CD4-positive, alpha-beta T cell (primary cell): ENCODE data around the gene CFAP61. TPM values are rescaled to one million over a fixed set of nuclear protein-coding genes. Genes with fewer than 3 reads are reported as not detected.

ENCODE experiments used
- ATAC-seq: fragments of 200-7000 bp; cut with Tn5 transposase; one replicate; pipeline ENCODE4 v1.10.0; 2022; ENCODE audit warnings: mild to moderate bottlenecking; ENCODE audit not compliant: poor library complexity
- CTCF ChIA-PET: fragments of 350-600 bp; sonication (Branson Sonifier 250); formaldehyde crosslinking; loops from one replicate; lab custom pipeline; 2021; ENCODE audit warnings: antibody characterized with exemption, inconsistent platforms; lab: Charles Lee
- POLR2A ChIA-PET: fragments of 350-600 bp; sonication (Branson Sonifier 250); formaldehyde crosslinking; loops from one replicate; lab custom pipeline; 2021; ENCODE audit warnings: antibody characterized with exemption, inconsistent platforms; lab: Charles Lee
- DNase-seq, 14 experiments: peaks; one replicate each; pipeline ENCODE4 v3.0.0-alpha.2; 2013 to 2020; ENCODE audit warnings: mixed read lengths in 2 of 14
- H3K27ac ChIP-seq, 2 donors: one replicate each; pipeline versions ENCODE4 v1.5.1 to v1.7.0; 2013; ENCODE audit warnings: low read length in 2 of 2, low read depth in 1 of 2, mild to moderate bottlenecking in 1 of 2
- H3K27me3 ChIP-seq, 2 experiments: 1 replicate in 1 of 2; 2 replicates in 1 of 2; pipeline versions ENCODE4 v1.6.1 to v1.7.0; 2013; ENCODE audit warnings: low read length in 2 of 2, control low read depth in 1 of 2, mild to moderate bottlenecking in 1 of 2, moderate library complexity in 1 of 2; ENCODE audit not compliant: insufficient read depth in 2 of 2, control insufficient read depth in 1 of 2
- H3K36me3 ChIP-seq: one replicate; pipeline ENCODE4 v1.6.1; 2013; ENCODE audit warnings: low read length, control low read depth; ENCODE audit not compliant: insufficient read depth
- H3K4me1 ChIP-seq: one replicate; pipeline ENCODE4 v1.6.1; 2013; ENCODE audit warnings: low read length, control low read depth; ENCODE audit not compliant: insufficient read depth
- H3K4me3 ChIP-seq: one replicate; pipeline ENCODE4 v1.5.1; 2013; ENCODE audit warnings: mild to moderate bottlenecking, low read length, moderate library complexity
- H3K9me3 ChIP-seq, 2 experiments: 1 replicate in 1 of 2; 2 replicates in 1 of 2; pipeline versions ENCODE4 v1.6.1 to v1.7.0; 2013; ENCODE audit warnings: low read length in 2 of 2, mild to moderate bottlenecking in 2 of 2, control low read depth in 1 of 2, moderate library complexity in 1 of 2; ENCODE audit not compliant: control insufficient read depth in 1 of 2, insufficient read depth in 1 of 2
- H3K27ac Mint-ChIP-seq: one replicate; pipeline ENCODE4 v1.8.0; 2020; ENCODE audit warnings: mixed read lengths
- H3K27me3 Mint-ChIP-seq: one replicate; pipeline ENCODE4 v1.8.0; 2021; ENCODE audit warnings: mixed read lengths
- H3K36me3 Mint-ChIP-seq: one replicate; pipeline ENCODE4 v1.8.0; 2021; ENCODE audit warnings: low read depth, mixed read lengths
- H3K4me1 Mint-ChIP-seq: one replicate; pipeline ENCODE4 v1.8.0; 2021; ENCODE audit warnings: low read depth, mixed read lengths
- H3K4me3 Mint-ChIP-seq: one replicate; pipeline ENCODE4 v1.8.0; 2020; ENCODE audit warnings: mild to moderate bottlenecking, mixed read lengths
- H3K9me3 Mint-ChIP-seq: one replicate; pipeline ENCODE4 v1.8.0; 2020; ENCODE audit warnings: mixed read lengths
- CTCF ChIP-seq: fragments of 200-600 bp; IDR thresholded peaks from one replicate; pipeline ENCODE4 v1.8.0; 2022; ENCODE audit warnings: antibody characterized with exemption, mild to moderate bottlenecking
- intact Hi-C, 2 experiments: fragments of 100-400 bp; cut with DNase I in 1 of 2; cut with micrococcal nuclease in 1 of 2; formaldehyde crosslinking; loops; one replicate each; pipeline versions ENCODE4 v1.15.1 to v1.9.0; 2023 to 2025; cut with DNase I, micrococcal nuclease
- total RNA-seq, 174 experiments: library from RNA in 2 of 174; stranded (reverse) in 2 of 174; gene quantifications; one replicate each; pipeline ENCODE4 v1.2.3 and lab custom pipeline; 2021 to 2026

The CFAP61 gene
- total RNA-seq, 2 experiments from 2014 or later = not detected

GRCh38 chr20:20017844-20018185, 34.5 kb upstream of the CFAP61 start:
- H3K4me3 Mint-ChIP-seq = peak overlapping the region; percentile 95
- H3K36me3 Mint-ChIP-seq = peaks cover 35% of the 10 kb centered on the region
- no peaks in the 10 kb centered on the region for H3K27me3 Mint-ChIP-seq
- peaks cover 38% of the 10 kb centered on the region for H3K4me1 ChIP-seq
- H3K9me3 Mint-ChIP-seq = no peaks in the 10 kb centered on the region
- ATAC-seq (peak; percentile 24), DNase-seq (peak in 3 of 14 experiments; percentile 7 to 38 (median 11))
- peak overlapping the region; percentile 88 for H3K27ac Mint-ChIP-seq
- H3K27ac ChIP-seq = peak overlapping the region; percentile 25 to 47
- peaks cover 13% of the 10 kb centered on the region for H3K36me3 ChIP-seq
- H3K4me1 Mint-ChIP-seq = peaks cover 54% of the 10 kb centered on the region
- H3K4me3 ChIP-seq = peak overlapping the region; percentile 76
- CTCF ChIA-PET = interaction anchor here (1.4 to 2.3 kb wide), 2 partner anchors 9 to 34 kb away, joined by 5 to 24 read pairs; partner anchors contain the start of genes CFAP61 and CRNKL1
- intact Hi-C loops = loop anchor here (1.0 to 10.0 kb wide), 7 partner anchors 33 to 1733 kb away; partner anchors contain the start of genes XRN2 (in 2 of the 2), CFAP61 (in 1 of the 2), CRNKL1 (in 1 of the 2) and RALGAPA2 (in 1 of the 2)
- no peaks in the 10 kb centered on the region for H3K9me3 ChIP-seq
- H3K27me3 ChIP-seq = no peaks in the 10 kb centered on the region
- POLR2A ChIA-PET = interaction anchor here (1.3 to 5.0 kb wide), 2 partner anchors 13 to 34 kb away, joined by 4 to 59 read pairs; partner anchors contain the start of genes CFAP61 and CRNKL1
- TF ChIP-seq CTCF = no peak

GRCh38 chr20:20018366-20018765, 34.0 kb upstream of the CFAP61 start:
- H3K36me3 Mint-ChIP-seq = peaks cover 39% of the 10 kb centered on the region
- peaks cover 54% of the 10 kb centered on the region for H3K4me1 Mint-ChIP-seq
- POLR2A ChIA-PET = interaction anchor here (5.0 kb wide), 1 partner anchor 34 kb away, joined by 59 read pairs; the partner anchor contains the start of genes CFAP61 and CRNKL1
- DNase-seq (no peak), ATAC-seq (no peak)
- peak overlapping the region; percentile 88 for H3K27ac Mint-ChIP-seq
- Histone ChIP-seq H3K4me1 (peaks cover 38% of the 10 kb centered on the region), H3K27me3 (no peaks in the 10 kb centered on the region), H3K36me3 (peaks cover 19% of the 10 kb centered on the region), H3K9me3 (no peaks in the 10 kb centered on the region), H3K4me3 (peak overlapping the region; percentile 76), H3K27ac (no peak overlapping the region)
- CTCF ChIA-PET = interaction anchor here (2.3 kb wide), 1 partner anchor 33 kb away, joined by 24 read pairs; the partner anchor contains the start of genes CFAP61 and CRNKL1
- H3K9me3 Mint-ChIP-seq = no peaks in the 10 kb centered on the region
- no peak for TF ChIP-seq CTCF
- peak overlapping the region; percentile 95 for H3K4me3 Mint-ChIP-seq
- intact Hi-C loops = loop anchor here (1.0 to 10.0 kb wide), 6 partner anchors 33 to 1734 kb away; partner anchors contain the start of genes XRN2 (in 2 of the 2), RALGAPA2 (in 1 of the 2), SMIM26 (in 1 of the 2) and ZNF133 (in 1 of the 2)
- H3K27me3 Mint-ChIP-seq = no peaks in the 10 kb centered on the region

- Histone ChIP-seq H3K9me3 (no peaks in the 10 kb centered on the region), H3K4me3 (no peak overlapping the region), H3K27me3 (no peaks in the 10 kb centered on the region), H3K27ac (no peak overlapping the region), H3K36me3 (peaks cover 21% of the 10 kb centered on the region), H3K4me1 (peaks cover 38% of the 10 kb centered on the region)
- ChIA-PET CTCF (no interaction called here), POLR2A (no interaction called here)
- H3K27me3 Mint-ChIP-seq = no peaks in the 10 kb centered on the region
- peaks cover 47% of the 10 kb centered on the region for H3K36me3 Mint-ChIP-seq
- ATAC-seq (no peak), DNase-seq (no peak)
- H3K4me1 Mint-ChIP-seq = peaks cover 54% of the 10 kb centered on the region
- H3K4me3 Mint-ChIP-seq = peak overlapping the region; percentile 95
- peak overlapping the region; percentile 88 for H3K27ac Mint-ChIP-seq
- no peak for TF ChIP-seq CTCF
- no peaks in the 10 kb centered on the region for H3K9me3 Mint-ChIP-seq
- intact Hi-C loops = loop anchor here (5.0 to 10.0 kb wide), 5 partner anchors 696 to 1734 kb away; partner anchors contain the start of genes XRN2 (in 2 of the 2), RALGAPA2 (in 1 of the 2), SMIM26 (in 1 of the 2) and ZNF133 (in 1 of the 2)
Measured at GRCh38 chr20:20019123-20019522, 33.2 kb upstream of the CFAP61 start.
